DND-41 (cell line): Measurements from ENCODE around the gene PLXNA3.

ENCODE experiments used
- CTCF ChIP-seq: IDR thresholded peaks from 2 replicates; pipeline ENCODE4 v1.5.1; 2012; ENCODE audit warnings: borderline replicate concordance, low read length, moderate library complexity, mild to moderate bottlenecking; ENCODE audit not compliant: poor library complexity, severe bottlenecking; ENCODE audit errors: extremely low read depth
- EZH2 ChIP-seq: IDR thresholded peaks from 3 replicates; pipeline ENCODE4 v1.6.1; 2012; ENCODE audit warnings: borderline replicate concordance, low read depth, mild to moderate bottlenecking, moderate library complexity, low read length, inconsistent platforms; ENCODE audit not compliant: severe bottlenecking

- TF ChIP-seq CTCF (no peak), EZH2 (no peak)
Measured at GRCh38 chrX:154434394-154435168, 23.5 kb upstream of the PLXNA3 start.
